ENCODE measurements around the gene RPIA.

GRCh38 chr2:88764850-88765153, 73.3 kb downstream of the RPIA start:
- TF ChIP-seq MAZ (IDR thresholded peaks at IDR 0.05; ENCODE audit: borderline replicate concordance, low read depth, low read length) (no peak), CTCF (conservative IDR thresholded peaks at IDR 0.05; ENCODE audit: low read depth, low read length) (no peak), RCOR1 (IDR thresholded peaks at IDR 0.05; ENCODE audit: insufficient replicate concordance, low read length) (no peak), RAD21 (IDR thresholded peaks at IDR 0.05; ENCODE audit: low read length) (no peak), MAFK (IDR thresholded peaks at IDR 0.05; ENCODE audit: low read depth, low read length) (no peak), USF2 (IDR thresholded peaks at IDR 0.05; ENCODE audit: low read depth, low read length) (no peak), SMC3 (IDR thresholded peaks at IDR 0.05; ENCODE audit: low read depth, low read length) (no peak), BHLHE40 (IDR thresholded peaks at IDR 0.05; ENCODE audit: low read depth, low read length) (no peak), POLR2A (IDR thresholded peaks at IDR 0.05; ENCODE audit: low read depth, low read length) (no peak), CEBPB (IDR thresholded peaks at IDR 0.05; ENCODE audit: low read depth, low read length) (no peak), FOS (IDR thresholded peaks at IDR 0.05; ENCODE audit: low read depth, low read length) (no peak)
